Measurements from ENCODE around the gene PGR.

GRCh38 chr11:100990931-100991330 is 138.7 kb downstream of the PGR start:
- TF ChIP-seq POLR2A (IDR thresholded peaks at IDR 0.05; ENCODE audit: low read depth) (no peak), POLR2AphosphoS5 (IDR thresholded peaks at IDR 0.05) (no peak)

Measured in esophagus muscularis mucosa (tissue), 2 donors.